ENCODE measurements around the gene PPP6R2.

Gene PPP6R2

GRCh38 chr22:50301581-50301991, 41.5 kb upstream of the PPP6R2 start:
- Mint-ChIP-seq H3K36me3 (ENCODE audit: low read depth) (no peaks in the 10 kb centered on the region), H3K9me3 (no peaks in the 10 kb centered on the region), H3K27ac (no peak overlapping the region), H3K4me3 (no peak overlapping the region), H3K27me3 (ENCODE audit: low read depth, poor library complexity) (peaks cover 5% of the 10 kb centered on the region), H3K4me1 (peaks cover 57% of the 10 kb centered on the region)
- no peak for TF ChIP-seq CTCF (IDR thresholded peaks at IDR 0.05)
- no peak for DNase-seq

GRCh38 chr22:50302041-50302541, 41.0 kb upstream of the PPP6R2 start:
- DNase-seq = no peak
- TF ChIP-seq CTCF (IDR thresholded peaks at IDR 0.05) = no peak
- peaks cover 57% of the 10 kb centered on the region for H3K4me1 Mint-ChIP-seq
- no peaks in the 10 kb centered on the region for H3K9me3 Mint-ChIP-seq
- H3K4me3 Mint-ChIP-seq = no peak overlapping the region
- H3K27me3 Mint-ChIP-seq (ENCODE audit: low read depth, poor library complexity) = peaks cover 5% of the 10 kb centered on the region
- no peak overlapping the region for H3K27ac Mint-ChIP-seq
- H3K36me3 Mint-ChIP-seq (ENCODE audit: low read depth) = no peaks in the 10 kb centered on the region

GRCh38 chr22:50302564-50302963, 40.6 kb upstream of the PPP6R2 start:
- no peak for DNase-seq
- Mint-ChIP-seq H3K4me3 (no peak overlapping the region), H3K27me3 (ENCODE audit: low read depth, poor library complexity) (peaks cover 5% of the 10 kb centered on the region), H3K27ac (no peak overlapping the region), H3K4me1 (peaks cover 53% of the 10 kb centered on the region), H3K36me3 (ENCODE audit: low read depth) (no peaks in the 10 kb centered on the region), H3K9me3 (no peaks in the 10 kb centered on the region)
- TF ChIP-seq CTCF (IDR thresholded peaks at IDR 0.05) = no peak

- H3K27me3 Mint-ChIP-seq (ENCODE audit: low read depth, poor library complexity) = no peaks in the 10 kb centered on the region
- TF ChIP-seq CTCF (IDR thresholded peaks at IDR 0.05) = no peak
- H3K36me3 Mint-ChIP-seq (ENCODE audit: low read depth) = no peaks in the 10 kb centered on the region
- no peak for DNase-seq
- H3K4me3 Mint-ChIP-seq = no peak overlapping the region
- H3K9me3 Mint-ChIP-seq = no peaks in the 10 kb centered on the region
- H3K4me1 Mint-ChIP-seq = peaks cover 47% of the 10 kb centered on the region
- H3K27ac Mint-ChIP-seq = no peak overlapping the region
Observed at GRCh38 chr22:50303515-50303847, 39.6 kb upstream of the PPP6R2 start.

- peak; percentile 43 for DNase-seq
Observed at GRCh38 chr22:50303848-50304527, 39.1 kb upstream of the PPP6R2 start.

More at GRCh38 chr22:50303848-50304527, 39.1 kb upstream of the PPP6R2 start:
- TF ChIP-seq CTCF (IDR thresholded peaks at IDR 0.05) = no peak
- H3K4me1 Mint-ChIP-seq = peaks cover 52% of the 10 kb centered on the region
- H3K27me3 Mint-ChIP-seq (ENCODE audit: low read depth, poor library complexity) = no peaks in the 10 kb centered on the region
- H3K4me3 Mint-ChIP-seq = peak overlapping the region; percentile 66
- no peaks in the 10 kb centered on the region for H3K9me3 Mint-ChIP-seq
- no peaks in the 10 kb centered on the region for H3K36me3 Mint-ChIP-seq (ENCODE audit: low read depth)
- peak overlapping the region; percentile 55 for H3K27ac Mint-ChIP-seq

All from nephron progenitor cell (in vitro differentiated cells).